Loucy (cell line): Measurements from ENCODE around the gene KNL1.

Source experiments
- H2AFZ ChIP-seq: fragments of 200-600 bp; sonication (generic); 2 replicates; pipeline ENCODE4 v1.6.0; 2016; ENCODE audit warnings: antibody characterized with exemption, mild to moderate bottlenecking, low read length, moderate library complexity
- H3F3A ChIP-seq: fragments of 200-600 bp; 2 replicates; pipeline ENCODE4 v1.6.0; 2016; ENCODE audit warnings: antibody characterized with exemption, low read depth, mild to moderate bottlenecking
- H3K27me3 ChIP-seq: fragments of 200-600 bp; sonication (generic); 2 replicates; pipeline ENCODE4 v1.6.1; 2014; ENCODE audit warnings: low read length, mild to moderate bottlenecking; ENCODE audit not compliant: insufficient read depth, poor library complexity, severe bottlenecking
- H3K36me3 ChIP-seq: fragments of 200-600 bp; sonication (generic); 2 replicates; pipeline ENCODE4 v1.6.1; 2016; ENCODE audit warnings: low read length; ENCODE audit not compliant: insufficient read depth
- H3K4me1 ChIP-seq: fragments of 200-600 bp; sonication (generic); 2 replicates; pipeline ENCODE4 v1.5.1; 2014; ENCODE audit warnings: low read length, mild to moderate bottlenecking; ENCODE audit not compliant: insufficient read depth, poor library complexity, severe bottlenecking
- H3K4me2 ChIP-seq: fragments of 200-600 bp; sonication (generic); 2 replicates; pipeline ENCODE4 v1.6.0; 2014; ENCODE audit warnings: antibody characterized with exemption, low read length, low read depth, mild to moderate bottlenecking; ENCODE audit not compliant: poor library complexity, severe bottlenecking
- H3K4me3 ChIP-seq: fragments of 200-600 bp; sonication (generic); 2 replicates; pipeline ENCODE4 v1.5.1; 2014; ENCODE audit warnings: low read length, mild to moderate bottlenecking, mixed read lengths; ENCODE audit not compliant: poor library complexity, severe bottlenecking
- H3K79me2 ChIP-seq: fragments of 200-600 bp; sonication (generic); 2 replicates; pipeline ENCODE4 v1.6.1; 2014; ENCODE audit warnings: low read length; ENCODE audit not compliant: insufficient read depth
- H3K9ac ChIP-seq: fragments of 200-600 bp; sonication (generic); 2 replicates; pipeline ENCODE4 v1.6.0; 2014; ENCODE audit warnings: mild to moderate bottlenecking, low read depth, low read length, moderate library complexity; ENCODE audit not compliant: poor library complexity, severe bottlenecking
- H3K9me2 ChIP-seq: fragments of 200-600 bp; sonication (generic); replicated peaks from 2 replicates; pipeline ENCODE4 v1.6.1; 2016; ENCODE audit warnings: low read depth, low read length, mixed read lengths
- H3K9me3 ChIP-seq: fragments of 200-600 bp; sonication (generic); 2 replicates; pipeline ENCODE4 v1.6.1; 2014; ENCODE audit warnings: mild to moderate bottlenecking, antibody characterized with exemption, low read length, low read depth; ENCODE audit not compliant: insufficient read depth
- H4K20me1 ChIP-seq: fragments of 200-600 bp; sonication (generic); 2 replicates; pipeline ENCODE4 v1.6.0; 2014; ENCODE audit warnings: antibody characterized with exemption, low read length, mild to moderate bottlenecking; ENCODE audit not compliant: insufficient read depth, poor library complexity, severe bottlenecking
- EZH2phosphoT487 ChIP-seq: fragments of 200-600 bp; IDR thresholded peaks from 2 replicates; pipeline ENCODE4 v1.6.1; 2018; ENCODE audit warnings: antibody characterized with exemption, mild to moderate bottlenecking, moderate library complexity, borderline replicate concordance
- TF ChIP-seq, protein P1 (sequence below): fragments of 200-600 bp; sonication (generic); conservative IDR thresholded peaks from 2 replicates; pipeline ENCODE4 v1.5.1; 2014; ENCODE audit warnings: mild to moderate bottlenecking, antibody characterized with exemption, low read length

Gene KNL1

GRCh38 chr15:40593588-40594428 is at the start of gene KNL1:
Gene KNL1 (plus strand): TSS chr15:40594249. CDS start chr15:40602932, 8,683 bp downstream.
- Histone ChIP-seq H3K79me2 (peaks cover 46% of the 10 kb centered on the region), H3K9ac (peak within 1 kb of the TSS; percentile 75), H4K20me1 (peaks cover 10% of the 10 kb centered on the region), H3F3A (no peaks in the 10 kb centered on the region), H3K4me2 (peak within 1 kb of the TSS; percentile 90), H3K36me3 (no peaks in the 10 kb centered on the region), H3K4me1 (peaks cover 18% of the 10 kb centered on the region), H3K4me3 (peak within 1 kb of the TSS; percentile 79), H3K27me3 (no peaks in the 10 kb centered on the region), H3K9me3 (no peaks in the 10 kb centered on the region), H3K9me2 (no peaks in the 10 kb centered on the region), H2AFZ (peak within 1 kb of the TSS; percentile 92)
- TF ChIP-seq, protein P1, sequence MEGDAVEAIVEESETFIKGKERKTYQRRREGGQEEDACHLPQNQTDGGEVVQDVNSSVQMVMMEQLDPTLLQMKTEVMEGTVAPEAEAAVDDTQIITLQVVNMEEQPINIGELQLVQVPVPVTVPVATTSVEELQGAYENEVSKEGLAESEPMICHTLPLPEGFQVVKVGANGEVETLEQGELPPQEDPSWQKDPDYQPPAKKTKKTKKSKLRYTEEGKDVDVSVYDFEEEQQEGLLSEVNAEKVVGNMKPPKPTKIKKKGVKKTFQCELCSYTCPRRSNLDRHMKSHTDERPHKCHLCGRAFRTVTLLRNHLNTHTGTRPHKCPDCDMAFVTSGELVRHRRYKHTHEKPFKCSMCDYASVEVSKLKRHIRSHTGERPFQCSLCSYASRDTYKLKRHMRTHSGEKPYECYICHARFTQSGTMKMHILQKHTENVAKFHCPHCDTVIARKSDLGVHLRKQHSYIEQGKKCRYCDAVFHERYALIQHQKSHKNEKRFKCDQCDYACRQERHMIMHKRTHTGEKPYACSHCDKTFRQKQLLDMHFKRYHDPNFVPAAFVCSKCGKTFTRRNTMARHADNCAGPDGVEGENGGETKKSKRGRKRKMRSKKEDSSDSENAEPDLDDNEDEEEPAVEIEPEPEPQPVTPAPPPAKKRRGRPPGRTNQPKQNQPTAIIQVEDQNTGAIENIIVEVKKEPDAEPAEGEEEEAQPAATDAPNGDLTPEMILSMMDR: no peak
- no peak for TF ChIP-seq EZH2phosphoT487

DNA sequence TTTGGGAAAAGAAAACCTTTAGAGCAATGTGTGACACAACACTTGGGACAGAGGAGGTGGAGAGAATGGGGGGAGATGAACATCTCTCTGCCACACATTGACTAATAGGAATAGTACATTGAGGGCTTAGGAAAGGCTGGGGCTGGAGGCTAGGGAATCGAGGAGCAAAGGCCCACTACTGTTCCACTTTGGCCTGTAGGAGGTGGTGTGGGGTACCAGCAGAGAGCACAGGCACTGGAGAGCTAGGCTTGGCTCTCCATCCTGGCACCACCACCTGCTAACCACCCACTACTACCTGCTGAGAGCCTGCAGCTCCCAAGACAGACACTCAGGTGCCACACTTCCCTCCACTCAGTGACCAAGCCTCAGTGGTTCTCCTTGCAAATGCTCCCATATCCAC is 48.6 kb upstream of the KNL1 start:
- Histone ChIP-seq H3K9me3 (no peaks in the 10 kb centered on the region), H3K4me1 (peaks cover 12% of the 10 kb centered on the region), H3K9me2 (no peaks in the 10 kb centered on the region), H3K79me2 (no peaks in the 10 kb centered on the region), H3F3A (no peaks in the 10 kb centered on the region), H3K9ac (no peak overlapping the region), H3K27me3 (no peaks in the 10 kb centered on the region), H3K4me3 (no peak overlapping the region), H4K20me1 (no peaks in the 10 kb centered on the region), H2AFZ (no peak overlapping the region), H3K4me2 (no peak overlapping the region), H3K36me3 (peaks cover 5% of the 10 kb centered on the region; the same call in 1 of the 2 replicates)
- TF ChIP-seq, protein P1: peak; percentile 15; the same call in 1 of the 2 replicates
- no peak for TF ChIP-seq EZH2phosphoT487

DNA sequence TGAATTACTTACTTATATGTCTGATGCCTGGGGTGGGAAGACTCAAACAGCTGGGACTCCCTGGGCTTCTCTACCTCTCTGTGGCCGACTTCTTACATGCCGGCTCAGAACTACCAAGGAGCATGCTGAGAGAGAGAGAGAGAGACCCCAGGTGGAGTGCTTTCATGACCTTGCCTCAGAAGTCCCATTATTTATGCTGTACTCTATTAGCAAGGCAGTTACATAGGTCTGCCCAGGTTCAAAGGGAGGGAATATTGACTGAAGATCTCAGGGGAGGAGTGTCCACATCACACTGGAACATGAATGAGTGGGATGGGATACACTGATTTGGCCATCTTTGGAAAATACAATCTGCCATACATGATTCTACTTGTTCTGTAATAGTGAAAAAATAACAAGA is 45.4 kb upstream of the KNL1 start:
- H3K27me3 ChIP-seq: no peaks in the 10 kb centered on the region
- no peak overlapping the region for H2AFZ ChIP-seq
- no peaks in the 10 kb centered on the region for H4K20me1 ChIP-seq
- H3K9me3 ChIP-seq: no peaks in the 10 kb centered on the region
- H3K79me2 ChIP-seq: no peaks in the 10 kb centered on the region
- H3F3A ChIP-seq: no peaks in the 10 kb centered on the region
- no peaks in the 10 kb centered on the region for H3K9me2 ChIP-seq
- no peak overlapping the region for H3K4me3 ChIP-seq
- H3K4me2 ChIP-seq: no peak overlapping the region
- TF ChIP-seq, protein P1: no peak
- TF ChIP-seq EZH2phosphoT487: no peak
- H3K9ac ChIP-seq: no peak overlapping the region
- peaks cover 5% of the 10 kb centered on the region; the same call in 1 of the 2 replicates for H3K36me3 ChIP-seq
- H3K4me1 ChIP-seq: peaks cover 5% of the 10 kb centered on the region
